ENCODE results near the gene CADPS2. TPM values are rescaled to one million over a fixed set of nuclear protein-coding genes. Genes with fewer than 3 reads are reported as not detected.

Gene CADPS2
- total RNA-seq, 2 experiments from 2014 or later, result not detected

GRCh38 chr7:122457969-122458368 lies 428.3 kb downstream of the CADPS2 start:
- H3K4me3 Mint-ChIP-seq, result no peak overlapping the region
- H3K27ac Mint-ChIP-seq, result no peak overlapping the region
- CTCF ChIA-PET, result no interaction called here
- Histone ChIP-seq H3K27ac (ENCODE audit: low read depth in 1 of 2, low read length in 2 of 2) (no peak overlapping the region), H3K9me3 (ENCODE audit: control insufficient read depth in 1 of 2, insufficient read depth in 1 of 2, low read length in 2 of 2) (peaks cover 0 to 5% of the 10 kb centered on the region in 2 experiments), H3K36me3 (ENCODE audit: insufficient read depth, low read length) (no peaks in the 10 kb centered on the region), H3K27me3 (ENCODE audit: control insufficient read depth in 1 of 2, insufficient read depth in 2 of 2, low read length in 2 of 2) (no peaks in the 10 kb centered on the region), H3K4me1 (ENCODE audit: insufficient read depth, low read length) (no peaks in the 10 kb centered on the region), H3K4me3 (ENCODE audit: low read length) (no peak overlapping the region)
- H3K36me3 Mint-ChIP-seq (ENCODE audit: low read depth), result no peaks in the 10 kb centered on the region
- H3K27me3 Mint-ChIP-seq, result no peaks in the 10 kb centered on the region
- TF ChIP-seq, protein P1, sequence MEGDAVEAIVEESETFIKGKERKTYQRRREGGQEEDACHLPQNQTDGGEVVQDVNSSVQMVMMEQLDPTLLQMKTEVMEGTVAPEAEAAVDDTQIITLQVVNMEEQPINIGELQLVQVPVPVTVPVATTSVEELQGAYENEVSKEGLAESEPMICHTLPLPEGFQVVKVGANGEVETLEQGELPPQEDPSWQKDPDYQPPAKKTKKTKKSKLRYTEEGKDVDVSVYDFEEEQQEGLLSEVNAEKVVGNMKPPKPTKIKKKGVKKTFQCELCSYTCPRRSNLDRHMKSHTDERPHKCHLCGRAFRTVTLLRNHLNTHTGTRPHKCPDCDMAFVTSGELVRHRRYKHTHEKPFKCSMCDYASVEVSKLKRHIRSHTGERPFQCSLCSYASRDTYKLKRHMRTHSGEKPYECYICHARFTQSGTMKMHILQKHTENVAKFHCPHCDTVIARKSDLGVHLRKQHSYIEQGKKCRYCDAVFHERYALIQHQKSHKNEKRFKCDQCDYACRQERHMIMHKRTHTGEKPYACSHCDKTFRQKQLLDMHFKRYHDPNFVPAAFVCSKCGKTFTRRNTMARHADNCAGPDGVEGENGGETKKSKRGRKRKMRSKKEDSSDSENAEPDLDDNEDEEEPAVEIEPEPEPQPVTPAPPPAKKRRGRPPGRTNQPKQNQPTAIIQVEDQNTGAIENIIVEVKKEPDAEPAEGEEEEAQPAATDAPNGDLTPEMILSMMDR (IDR thresholded peaks at IDR 0.05), result no peak
- ATAC-seq (ENCODE audit: poor library complexity) (no peak), DNase-seq (no peak)
- peaks cover 2% of the 10 kb centered on the region for H3K9me3 Mint-ChIP-seq
- intact Hi-C loops (cut with DNase I, micrococcal nuclease), result no loop called here
- POLR2A ChIA-PET, result no interaction called here
- H3K4me1 Mint-ChIP-seq (ENCODE audit: low read depth), result no peaks in the 10 kb centered on the region

GRCh38 chr7:122457325-122457724 lies 428.9 kb downstream of the CADPS2 start:
- no peaks in the 10 kb centered on the region for H3K36me3 Mint-ChIP-seq (ENCODE audit: low read depth)
- Histone ChIP-seq H3K4me1 (ENCODE audit: insufficient read depth, low read length) (no peaks in the 10 kb centered on the region), H3K27me3 (ENCODE audit: control insufficient read depth in 1 of 2, insufficient read depth in 2 of 2, low read length in 2 of 2) (no peaks in the 10 kb centered on the region), H3K4me3 (ENCODE audit: low read length) (no peak overlapping the region), H3K27ac (ENCODE audit: low read depth in 1 of 2, low read length in 2 of 2) (no peak overlapping the region), H3K36me3 (ENCODE audit: insufficient read depth, low read length) (no peaks in the 10 kb centered on the region), H3K9me3 (ENCODE audit: control insufficient read depth in 1 of 2, insufficient read depth in 1 of 2, low read length in 2 of 2) (peaks cover 0 to 5% of the 10 kb centered on the region in 2 experiments)
- TF ChIP-seq, protein P1 (IDR thresholded peaks at IDR 0.05), result no peak
- no peak for ATAC-seq (ENCODE audit: poor library complexity)
- ChIA-PET CTCF (no interaction called here), POLR2A (no interaction called here)
- DNase-seq, result no peak
- H3K4me3 Mint-ChIP-seq, result no peak overlapping the region
- H3K27ac Mint-ChIP-seq, result no peak overlapping the region
- peaks cover 2% of the 10 kb centered on the region for H3K9me3 Mint-ChIP-seq
- intact Hi-C loops (cut with DNase I, micrococcal nuclease), result no loop called here
- H3K4me1 Mint-ChIP-seq (ENCODE audit: low read depth), result no peaks in the 10 kb centered on the region
- H3K27me3 Mint-ChIP-seq, result no peaks in the 10 kb centered on the region

- TF ChIP-seq, protein P1 (IDR thresholded peaks at IDR 0.05), result no peak
- Histone ChIP-seq H3K4me1 (ENCODE audit: insufficient read depth, low read length) (no peaks in the 10 kb centered on the region), H3K4me3 (ENCODE audit: low read length) (no peak overlapping the region), H3K27me3 (ENCODE audit: control insufficient read depth in 1 of 2, insufficient read depth in 2 of 2, low read length in 2 of 2) (no peaks in the 10 kb centered on the region), H3K27ac (ENCODE audit: low read depth in 1 of 2, low read length in 2 of 2) (no peak overlapping the region), H3K9me3 (ENCODE audit: control insufficient read depth in 1 of 2, insufficient read depth in 1 of 2, low read length in 2 of 2) (no peaks in the 10 kb centered on the region), H3K36me3 (ENCODE audit: insufficient read depth, low read length) (no peaks in the 10 kb centered on the region)
- ChIA-PET POLR2A (no interaction called here), CTCF (no interaction called here)
- H3K4me1 Mint-ChIP-seq (ENCODE audit: low read depth), result no peaks in the 10 kb centered on the region
- no peaks in the 10 kb centered on the region for H3K27me3 Mint-ChIP-seq
- peaks cover 2% of the 10 kb centered on the region for H3K9me3 Mint-ChIP-seq
- no peak overlapping the region for H3K27ac Mint-ChIP-seq
- intact Hi-C loops (cut with DNase I, micrococcal nuclease), result no loop called here
- DNase-seq (no peak), ATAC-seq (ENCODE audit: poor library complexity) (no peak)
- H3K4me3 Mint-ChIP-seq, result no peak overlapping the region
- no peaks in the 10 kb centered on the region for H3K36me3 Mint-ChIP-seq (ENCODE audit: low read depth)
Observed at GRCh38 chr7:122454776-122455507, 431.3 kb downstream of the CADPS2 start.

All from CD4-positive, alpha-beta T cell (primary cell).